AG10803 (cell line): Measurements from ENCODE around the gene SEC61A1.
A peak's percentile ranks its signal among the peaks of the same experiment; 100 is the strongest.

ENCODE experiments used
- DNase-seq: peaks from one replicate; pipeline ENCODE4 v3.0.0; 2010; ENCODE audit warnings: low read depth
- H3K4me3 ChIP-seq: 2 replicates; pipeline ENCODE4 v1.5.1; 2011; ENCODE audit warnings: mild to moderate bottlenecking, low read length, control low read depth
- TF ChIP-seq, protein P1 (sequence below): conservative IDR thresholded peaks from 2 replicates; pipeline ENCODE4 v1.5.1; 2011; ENCODE audit warnings: mild to moderate bottlenecking, low read length, control low read depth, inconsistent platforms

The SEC61A1 gene

DNA sequence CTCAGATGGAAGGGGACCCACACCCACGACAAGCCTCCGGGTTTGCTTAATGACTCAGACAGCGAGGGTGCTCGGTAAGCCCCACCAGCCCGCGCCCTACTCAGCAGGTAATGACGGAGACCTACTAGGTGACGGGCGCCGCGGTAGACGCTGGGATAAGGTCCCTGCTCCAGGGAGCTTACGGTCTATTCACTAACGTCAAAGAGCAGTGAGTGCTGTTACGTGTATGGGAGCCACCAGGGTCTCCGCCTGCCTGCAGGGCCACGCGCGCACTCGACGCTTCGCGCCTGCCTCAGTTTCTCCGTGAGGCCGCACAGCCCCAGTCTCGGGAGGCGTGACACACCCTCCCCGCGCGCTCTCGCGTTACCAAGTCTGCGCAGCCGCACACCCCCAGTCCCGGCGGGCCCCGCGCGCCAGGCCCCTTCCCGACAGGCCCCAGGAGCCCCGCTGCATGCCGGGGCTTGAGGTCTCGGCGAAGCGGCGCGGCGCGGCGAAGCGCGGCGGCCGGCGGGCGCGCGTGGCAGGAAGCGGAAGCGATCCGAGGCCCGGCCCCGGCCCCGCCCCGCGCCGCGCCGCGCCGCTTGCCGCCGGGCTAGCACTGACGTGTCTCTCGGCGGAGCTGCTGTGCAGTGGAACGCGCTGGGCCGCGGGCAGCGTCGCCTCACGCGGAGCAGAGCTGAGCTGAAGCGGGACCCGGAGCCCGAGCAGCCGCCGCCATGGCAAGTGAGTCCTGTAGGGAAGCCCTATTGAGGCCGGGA is at the start of gene SEC61A1:
TSS of gene SEC61A1 (plus strand) at position 601 of the 758 bp plus-strand sequence. CDS start at position 717, 116 bp downstream.
- H3K4me3 ChIP-seq = peak within 1 kb of the TSS; percentile 95
- peak; percentile 95 for DNase-seq
- TF ChIP-seq, protein P1, sequence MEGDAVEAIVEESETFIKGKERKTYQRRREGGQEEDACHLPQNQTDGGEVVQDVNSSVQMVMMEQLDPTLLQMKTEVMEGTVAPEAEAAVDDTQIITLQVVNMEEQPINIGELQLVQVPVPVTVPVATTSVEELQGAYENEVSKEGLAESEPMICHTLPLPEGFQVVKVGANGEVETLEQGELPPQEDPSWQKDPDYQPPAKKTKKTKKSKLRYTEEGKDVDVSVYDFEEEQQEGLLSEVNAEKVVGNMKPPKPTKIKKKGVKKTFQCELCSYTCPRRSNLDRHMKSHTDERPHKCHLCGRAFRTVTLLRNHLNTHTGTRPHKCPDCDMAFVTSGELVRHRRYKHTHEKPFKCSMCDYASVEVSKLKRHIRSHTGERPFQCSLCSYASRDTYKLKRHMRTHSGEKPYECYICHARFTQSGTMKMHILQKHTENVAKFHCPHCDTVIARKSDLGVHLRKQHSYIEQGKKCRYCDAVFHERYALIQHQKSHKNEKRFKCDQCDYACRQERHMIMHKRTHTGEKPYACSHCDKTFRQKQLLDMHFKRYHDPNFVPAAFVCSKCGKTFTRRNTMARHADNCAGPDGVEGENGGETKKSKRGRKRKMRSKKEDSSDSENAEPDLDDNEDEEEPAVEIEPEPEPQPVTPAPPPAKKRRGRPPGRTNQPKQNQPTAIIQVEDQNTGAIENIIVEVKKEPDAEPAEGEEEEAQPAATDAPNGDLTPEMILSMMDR = no peak

DNA sequence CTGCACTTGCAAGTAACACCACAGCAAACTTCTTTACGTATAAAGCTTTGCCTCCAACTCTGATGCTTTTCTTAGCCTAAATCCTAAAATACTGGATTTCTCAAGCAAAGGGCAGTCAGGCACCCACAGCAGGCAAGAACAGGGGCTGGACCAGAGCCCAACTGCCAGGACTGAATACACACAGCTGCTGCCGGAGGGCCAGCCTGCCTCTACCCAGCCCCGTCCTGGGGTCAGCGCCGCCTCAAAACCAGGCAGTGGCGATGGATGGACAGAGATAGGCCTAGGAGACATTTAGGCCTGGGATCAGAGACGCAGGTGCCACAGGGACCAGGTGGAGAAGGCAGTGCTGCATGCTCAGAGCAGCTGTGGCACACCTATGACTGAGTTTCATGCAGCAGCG is 47.6 kb upstream of the SEC61A1 start:
- H3K4me3 ChIP-seq = no peak overlapping the region
- TF ChIP-seq, protein P1 = no peak
- DNase-seq = no peak

DNA sequence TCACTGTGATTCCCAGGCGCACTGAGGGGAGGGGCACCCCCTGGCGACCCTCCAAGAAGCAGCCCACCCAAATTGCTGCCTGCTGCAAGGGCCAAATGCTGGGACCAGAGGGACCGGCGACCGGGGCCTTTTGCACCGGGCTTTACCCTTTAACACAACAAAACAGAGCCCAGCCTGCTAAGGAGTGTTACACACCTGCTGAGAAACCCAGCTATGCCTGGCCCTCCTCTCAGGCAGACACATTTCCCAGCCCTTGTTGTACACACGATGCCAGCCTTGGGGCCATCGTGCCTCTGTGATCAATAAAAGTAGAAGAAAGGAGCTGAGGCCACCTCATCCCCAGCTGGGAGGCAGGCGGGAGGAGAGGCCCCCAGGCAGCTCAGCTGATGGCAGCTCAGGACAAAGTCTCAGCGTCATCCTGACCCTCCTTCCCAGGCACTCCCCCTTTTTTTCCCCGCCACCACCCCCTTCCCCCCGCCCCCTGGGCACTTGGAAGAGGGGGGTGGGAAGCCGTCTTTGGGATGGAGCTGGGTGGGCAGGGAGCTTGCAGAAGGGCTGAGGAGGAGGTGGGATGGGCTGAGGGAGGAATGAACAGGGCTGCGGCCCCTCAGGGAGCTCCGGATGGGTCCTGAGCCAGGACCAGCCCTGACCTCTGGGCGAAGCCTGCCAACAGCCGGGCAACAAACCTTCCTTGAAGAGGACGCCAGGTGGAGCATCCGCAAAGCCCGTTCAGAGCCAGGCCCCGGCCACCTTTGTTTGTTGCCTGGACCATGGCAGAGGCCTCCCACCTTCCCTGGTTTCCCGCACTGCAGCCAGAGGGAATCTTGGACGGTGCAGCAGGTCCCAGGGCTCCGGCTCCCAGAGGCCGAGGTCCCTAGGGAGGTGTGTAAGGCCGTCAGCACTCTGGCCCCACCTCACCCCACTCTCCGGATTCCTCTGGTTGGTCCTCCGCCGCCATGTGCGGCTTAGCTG is 45.9 kb upstream of the SEC61A1 start:
- no peak overlapping the region for H3K4me3 ChIP-seq
- TF ChIP-seq, protein P1 = no peak
- DNase-seq = no peak

DNA sequence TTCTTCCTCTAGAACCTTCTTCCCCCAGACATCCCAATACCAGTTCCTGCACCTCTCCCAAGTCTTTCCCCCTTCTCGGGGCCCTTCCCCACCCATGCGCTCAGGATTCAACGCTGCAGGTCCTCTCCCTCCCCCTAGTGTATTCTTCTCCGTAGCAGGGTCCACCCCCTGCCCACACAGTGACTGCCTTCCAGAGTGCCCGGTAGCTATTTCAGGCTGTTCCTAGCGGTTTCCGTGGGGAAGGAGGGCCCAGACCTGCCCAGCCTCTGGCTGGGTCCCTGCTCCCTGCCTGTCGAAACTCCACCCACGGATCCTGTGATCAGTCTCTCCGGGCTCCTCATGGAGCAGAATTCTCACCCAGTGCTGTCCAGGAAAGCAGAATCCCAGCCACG is 45.2 kb upstream of the SEC61A1 start:
- DNase-seq = no peak
- no peak overlapping the region for H3K4me3 ChIP-seq
- TF ChIP-seq, protein P1 = no peak

DNA sequence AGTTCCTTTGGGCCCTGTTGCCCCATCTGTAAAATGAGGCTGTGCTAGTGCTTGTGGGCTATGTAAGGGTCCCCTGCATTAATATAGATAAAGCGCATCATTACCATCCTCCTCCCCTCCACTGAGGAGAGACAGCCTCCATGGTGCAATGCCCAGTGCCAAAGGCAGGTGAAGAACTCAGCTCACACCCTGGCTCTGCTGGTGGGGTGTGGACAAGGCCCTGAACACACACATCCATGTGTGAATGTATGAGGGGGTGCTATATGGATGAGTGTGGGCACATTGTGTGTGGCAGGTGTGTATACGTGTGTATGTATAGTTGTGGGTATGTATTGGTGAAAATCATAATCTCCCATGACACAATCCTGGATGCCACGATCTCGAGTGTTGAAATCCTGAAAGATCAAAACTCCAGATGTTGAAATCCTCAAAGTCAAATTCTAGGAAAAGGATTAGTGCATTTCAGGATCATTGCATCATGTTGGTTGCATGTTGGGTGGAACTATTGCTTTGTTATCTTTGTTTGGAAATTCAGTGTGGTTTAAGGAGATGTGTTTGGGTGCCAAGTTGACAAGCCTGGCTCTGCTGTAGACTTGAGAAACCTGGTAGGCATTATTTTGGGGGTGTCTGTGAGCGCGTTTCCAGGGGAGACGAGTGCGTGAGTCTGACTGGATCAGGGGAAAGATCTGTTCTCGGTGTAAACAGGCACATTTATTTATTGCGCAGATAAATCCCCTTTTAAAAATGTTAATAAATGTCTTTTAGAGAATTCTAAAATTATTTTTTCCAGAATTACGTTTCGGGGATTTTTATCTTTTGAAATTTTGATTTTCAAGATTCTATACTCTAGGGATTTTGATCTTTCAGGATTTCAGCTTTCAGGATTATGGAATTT is 42.0 kb upstream of the SEC61A1 start:
- peak overlapping the region; percentile 4 for H3K4me3 ChIP-seq
- TF ChIP-seq, protein P1 = 0 out of 2 replicates have a peak, but pooled peaks have one; percentile 5
- DNase-seq = peak; percentile 92

DNA sequence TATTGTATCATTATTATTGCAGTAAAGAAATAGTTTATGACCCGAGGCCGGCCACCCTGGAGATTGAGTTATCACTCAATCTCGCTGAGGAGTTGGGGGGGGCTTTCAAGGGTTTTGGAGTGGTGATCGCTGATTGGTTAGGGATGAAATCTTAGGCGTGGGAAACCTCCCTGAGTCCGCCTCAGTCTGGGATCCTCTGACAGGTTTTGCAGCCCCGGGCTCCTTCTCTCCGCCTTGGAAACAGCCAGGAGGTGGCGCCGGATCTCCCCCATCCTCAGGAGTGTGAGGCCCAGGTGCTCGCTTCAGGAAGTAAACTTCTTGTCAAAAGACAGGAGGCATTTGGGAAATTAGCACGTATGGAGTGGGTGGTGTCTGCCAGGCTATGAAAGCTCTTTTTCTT is 41.1 kb upstream of the SEC61A1 start:
- peak; percentile 21 for DNase-seq
- TF ChIP-seq, protein P1 = peak; percentile 40
- H3K4me3 ChIP-seq = 0 out of 2 replicates have a peak overlapping the region, but pooled peaks have one; percentile 12
